Astrocyte of the spinal cord (primary cell): ENCODE data around the gene PTGDS.

Experiments used
- DNase-seq: peaks from one replicate; pipeline ENCODE4 v3.0.0; 2011; ENCODE audit warnings: low read depth, low spot score
- H3K4me3 ChIP-seq: 2 replicates; pipeline ENCODE4 v1.5.1; 2011; ENCODE audit warnings: low read depth, mild to moderate bottlenecking, low read length, moderate library complexity
- in situ Hi-C: cut with HindIII; loops from 2 replicates; pipeline ENCODE4 v1.10.0; 2017; ENCODE audit warnings: low sequenced_read_pairs
- TF ChIP-seq, protein P1 (sequence below): IDR thresholded peaks from 2 replicates; pipeline ENCODE4 v1.5.1; 2012; ENCODE audit warnings: low read depth, mild to moderate bottlenecking, low read length, inconsistent platforms

PTGDS gene

GRCh38 chr9:136964833-136965422 lies 12.4 kb upstream of the PTGDS start:
- TF ChIP-seq, protein P1, sequence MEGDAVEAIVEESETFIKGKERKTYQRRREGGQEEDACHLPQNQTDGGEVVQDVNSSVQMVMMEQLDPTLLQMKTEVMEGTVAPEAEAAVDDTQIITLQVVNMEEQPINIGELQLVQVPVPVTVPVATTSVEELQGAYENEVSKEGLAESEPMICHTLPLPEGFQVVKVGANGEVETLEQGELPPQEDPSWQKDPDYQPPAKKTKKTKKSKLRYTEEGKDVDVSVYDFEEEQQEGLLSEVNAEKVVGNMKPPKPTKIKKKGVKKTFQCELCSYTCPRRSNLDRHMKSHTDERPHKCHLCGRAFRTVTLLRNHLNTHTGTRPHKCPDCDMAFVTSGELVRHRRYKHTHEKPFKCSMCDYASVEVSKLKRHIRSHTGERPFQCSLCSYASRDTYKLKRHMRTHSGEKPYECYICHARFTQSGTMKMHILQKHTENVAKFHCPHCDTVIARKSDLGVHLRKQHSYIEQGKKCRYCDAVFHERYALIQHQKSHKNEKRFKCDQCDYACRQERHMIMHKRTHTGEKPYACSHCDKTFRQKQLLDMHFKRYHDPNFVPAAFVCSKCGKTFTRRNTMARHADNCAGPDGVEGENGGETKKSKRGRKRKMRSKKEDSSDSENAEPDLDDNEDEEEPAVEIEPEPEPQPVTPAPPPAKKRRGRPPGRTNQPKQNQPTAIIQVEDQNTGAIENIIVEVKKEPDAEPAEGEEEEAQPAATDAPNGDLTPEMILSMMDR, result no peak
- DNase-seq, result no peak
- H3K4me3 ChIP-seq, result no peak overlapping the region
- in situ Hi-C loops, result no loop called here

DNA sequence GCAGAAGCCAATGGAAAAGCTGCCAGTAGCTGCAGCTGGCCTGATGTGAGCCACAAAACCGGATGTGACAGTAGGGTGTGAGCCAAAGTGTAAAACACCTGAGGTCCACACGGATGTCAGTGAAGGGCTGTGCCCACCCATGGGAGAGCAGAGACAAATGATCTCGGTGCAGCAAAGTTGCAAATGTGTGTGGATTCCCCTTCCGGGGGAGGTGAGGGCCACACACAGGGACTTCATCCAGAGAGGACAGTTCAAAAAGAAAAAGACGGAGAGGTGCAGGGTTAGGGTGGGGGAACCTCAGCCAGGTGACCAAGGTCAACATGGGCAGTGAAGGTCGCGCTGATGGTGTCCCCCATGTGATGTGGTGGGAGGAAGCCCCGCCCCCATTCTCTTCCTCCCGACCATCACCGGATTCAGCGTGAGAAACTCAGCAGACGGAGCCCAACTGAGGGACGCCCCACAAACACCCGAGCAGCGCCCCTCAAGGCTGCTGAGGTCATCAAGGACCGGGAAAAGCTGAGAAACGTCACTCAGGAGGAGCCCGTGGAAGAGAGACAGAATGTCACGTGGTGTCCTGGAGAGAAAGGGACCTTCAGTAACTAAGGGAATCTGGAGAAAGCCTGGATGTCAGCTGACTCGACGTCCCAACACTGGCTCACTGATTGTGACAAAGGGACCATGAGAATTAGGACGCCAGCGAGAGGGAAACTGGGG lies 11.4 kb upstream of the PTGDS start:
- H3K4me3 ChIP-seq, result no peak overlapping the region

GRCh38 chr9:136968333-136969127 lies 8.8 kb upstream of the PTGDS start:
- in situ Hi-C loops, result no loop called here
- TF ChIP-seq, protein P1, result no peak
- DNase-seq, result no peak
- H3K4me3 ChIP-seq, result no peak overlapping the region

More for the DNA sequence above, 11.4 kb upstream of the PTGDS start:
- TF ChIP-seq, protein P1, result no peak
- in situ Hi-C loops, result no loop called here
- DNase-seq, result no peak

GRCh38 chr9:136969150-136969549 lies 8.2 kb upstream of the PTGDS start:
- in situ Hi-C loops, result no loop called here
- DNase-seq, result no peak
- TF ChIP-seq, protein P1, result no peak
- no peak overlapping the region for H3K4me3 ChIP-seq

GRCh38 chr9:136969774-136970173 lies 7.5 kb upstream of the PTGDS start:
- TF ChIP-seq, protein P1, result no peak
- H3K4me3 ChIP-seq, result no peak overlapping the region
- DNase-seq, result no peak
- in situ Hi-C loops, result no loop called here

DNA sequence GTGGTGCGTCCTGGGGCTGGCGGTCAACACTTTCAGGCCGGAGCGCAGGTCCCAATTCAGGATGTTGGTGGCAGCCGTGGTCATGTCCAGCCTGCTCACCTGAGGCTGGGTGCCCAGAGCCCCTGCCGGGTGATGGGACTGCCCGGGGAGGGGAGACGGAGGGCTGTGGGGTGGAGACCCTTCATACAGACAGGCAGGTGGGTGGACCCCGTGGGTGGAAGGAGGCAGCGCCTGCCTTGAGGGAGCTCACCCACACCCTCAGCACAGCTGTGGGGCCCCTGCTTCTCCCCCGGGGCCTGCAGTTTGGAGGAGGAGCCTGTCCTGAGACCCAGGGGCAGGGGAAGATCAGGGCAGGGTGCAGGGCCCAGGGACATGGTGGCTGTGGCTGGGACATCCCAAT lies 6.9 kb upstream of the PTGDS start:
- TF ChIP-seq, protein P1, result no peak
- no peak for DNase-seq
- in situ Hi-C loops, result no loop called here
- no peak overlapping the region for H3K4me3 ChIP-seq
